HG03045 (cell line): ENCODE measurements around the gene METTL25B.

ENCODE experiments used
- ATAC-seq: cut with Tn5 transposase; IDR thresholded peaks from one replicate; pipeline ENCODE4 v1.9.1; 2021; ENCODE audit warnings: mild to moderate bottlenecking, moderate library complexity; ENCODE audit not compliant: unreplicated experiment

Gene METTL25B

GRCh38 chr1:156725683-156726280 lies 2.5 kb upstream of the METTL25B start:
- peak; percentile 30 for ATAC-seq

- no peak for ATAC-seq
Observed at GRCh38 chr1:156726549-156727226, 1.6 kb upstream of the METTL25B start.

DNA sequence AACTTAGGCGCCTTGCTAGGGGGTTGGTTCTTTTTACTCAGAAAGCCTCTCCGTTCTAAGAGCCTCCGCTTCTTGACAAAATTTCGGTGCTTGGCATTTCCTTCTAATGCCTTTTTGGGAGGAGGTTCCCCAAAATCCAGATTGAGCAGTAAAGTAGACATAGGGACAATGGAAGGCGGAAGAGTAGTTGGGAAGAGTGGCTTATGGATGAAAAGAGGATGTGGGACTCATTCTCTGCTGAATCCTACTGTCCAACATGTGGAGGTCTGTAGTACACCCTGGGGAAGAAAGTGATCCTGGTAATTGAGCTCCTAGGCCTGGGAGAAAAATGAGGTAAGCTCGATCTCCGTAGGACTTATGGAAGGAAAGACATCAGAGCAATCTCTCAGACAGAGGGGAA lies 777 bp upstream of the METTL25B start:
- ATAC-seq = no peak

DNA sequence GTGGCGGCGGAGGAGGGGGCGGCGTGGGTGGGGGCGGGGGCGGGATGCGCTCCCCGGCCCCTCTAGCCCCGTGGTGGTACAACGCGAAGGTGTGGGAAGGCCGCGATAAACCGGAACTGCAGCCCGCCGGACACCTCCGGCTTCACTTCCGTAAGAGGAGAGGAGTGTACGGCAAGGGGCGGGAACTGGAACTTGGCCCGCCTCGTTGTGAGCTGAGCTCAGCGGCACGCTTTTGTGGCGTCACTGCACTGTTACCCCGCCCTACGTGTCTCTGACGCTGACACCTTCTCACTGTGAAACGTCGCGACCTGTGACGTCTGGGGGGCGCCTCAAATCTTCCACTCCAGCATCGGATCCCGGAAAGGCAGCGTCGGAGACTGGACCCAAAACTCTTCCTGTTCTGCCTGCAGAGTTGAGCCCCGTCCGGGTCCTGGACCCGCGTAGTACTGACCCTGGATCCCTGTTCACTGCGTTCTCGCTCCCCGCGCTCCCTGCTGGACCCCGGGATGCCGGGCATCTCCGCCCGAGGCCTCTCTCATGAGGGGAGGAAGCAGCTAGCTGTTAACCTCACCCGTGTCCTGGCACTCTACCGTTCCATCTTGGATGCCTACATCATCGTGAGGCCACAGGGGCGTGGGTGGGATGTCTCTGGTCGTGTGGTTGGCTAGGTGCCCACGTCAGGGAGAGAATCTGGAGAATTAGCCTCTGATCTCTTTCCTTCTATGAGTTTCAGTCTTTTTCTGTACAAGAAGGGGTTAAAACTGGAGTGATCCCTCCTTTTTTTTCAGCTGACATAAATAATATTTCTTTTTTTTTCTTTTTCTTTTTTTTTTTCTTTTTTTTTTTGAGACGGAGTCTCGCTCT lies 562 bp downstream of the METTL25B start, which contains the start of gene ISG20L2:
ISG20L2 (minus strand) TSS at position 168 of the 864 bp plus-strand sequence. CDS start 1,114 bp downstream, outside the sequence.
- peak; percentile 89 for ATAC-seq

DNA sequence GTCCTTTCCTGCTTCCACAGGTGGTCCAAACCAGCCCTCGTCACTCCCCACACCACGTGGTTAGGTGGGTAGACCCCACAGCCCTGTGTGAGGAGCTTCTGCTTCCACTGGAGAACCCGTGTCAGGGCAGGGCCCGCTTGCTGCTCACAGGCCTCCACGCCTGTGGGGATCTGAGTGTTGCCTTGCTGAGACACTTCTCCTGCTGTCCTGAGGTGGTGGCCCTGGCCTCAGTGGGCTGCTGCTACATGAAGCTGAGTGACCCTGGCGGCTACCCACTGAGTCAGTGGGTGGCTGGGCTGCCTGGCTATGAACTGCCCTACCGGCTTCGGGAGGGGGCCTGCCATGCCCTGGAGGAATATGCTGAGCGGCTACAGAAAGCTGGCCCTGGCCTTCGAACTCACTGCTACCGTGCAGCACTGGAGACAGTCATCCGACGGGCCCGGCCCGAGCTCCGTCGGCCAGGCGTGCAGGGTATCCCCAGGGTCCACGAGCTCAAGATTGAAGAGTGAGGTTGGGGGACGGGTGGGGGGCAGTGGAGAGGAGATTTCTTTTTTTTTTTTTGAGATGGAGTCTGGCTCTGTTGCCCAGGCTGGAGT lies 5.8 kb downstream of the METTL25B start:
- ATAC-seq = no peak

- ATAC-seq = no peak
Observed at GRCh38 chr1:156738407-156738806, 10.1 kb downstream of the METTL25B start.

DNA sequence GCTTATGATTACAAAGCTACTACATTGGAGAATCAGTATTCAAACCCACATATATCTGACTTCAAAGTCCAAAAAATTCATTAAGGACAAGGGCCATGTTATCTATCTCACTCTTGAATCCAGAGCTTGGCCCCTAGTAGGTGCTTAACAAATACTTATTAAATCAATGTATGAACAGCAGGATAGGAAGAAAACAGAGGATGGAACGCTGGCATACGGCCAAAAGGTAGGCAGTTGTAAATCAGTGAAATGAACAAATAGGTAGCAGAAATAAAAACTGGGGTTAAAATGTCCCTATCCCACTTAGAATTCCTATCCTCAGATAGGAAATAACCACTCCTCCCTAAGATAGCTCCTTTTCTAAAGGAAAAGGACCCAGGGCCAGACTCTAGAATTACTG lies 10.6 kb downstream of the METTL25B start:
- no peak for ATAC-seq

- ATAC-seq = no peak
Observed at GRCh38 chr1:156740237-156740740, 12.0 kb downstream of the METTL25B start.

- ATAC-seq = peak; percentile 76
Observed at GRCh38 chr1:156740741-156741480, 12.6 kb downstream of the METTL25B start, which contains the start of gene MRPL24. TSS of gene MRPL24 (minus strand) at chr1:156741088. CDS start at chr1:156738704, 2,384 bp downstream.

DNA sequence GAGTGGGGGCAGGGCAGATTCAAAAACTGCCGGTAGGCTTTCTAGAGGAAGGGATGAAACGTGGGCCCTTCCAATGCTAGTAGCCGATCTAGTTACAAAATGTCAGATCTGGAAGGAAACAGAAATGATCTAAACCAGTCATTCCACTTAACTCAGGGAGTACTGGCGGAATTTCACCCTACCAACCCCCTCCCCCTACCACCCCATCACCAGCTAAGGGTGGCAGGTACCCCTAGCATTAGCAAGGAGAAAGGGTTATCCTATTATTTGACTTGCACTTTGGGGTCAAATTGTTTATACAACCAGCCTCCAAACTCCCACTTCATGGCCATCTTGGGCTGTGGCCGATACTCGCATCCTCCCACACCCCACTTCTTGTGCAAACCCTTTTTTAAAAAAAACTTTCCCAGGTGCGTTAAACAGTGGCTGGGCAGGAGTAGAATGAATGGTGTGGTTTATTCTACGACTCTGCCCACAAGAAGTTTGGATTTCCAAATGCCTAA lies 13.3 kb downstream of the METTL25B start:
- ATAC-seq = peak; percentile 6

- no peak for ATAC-seq
Observed at GRCh38 chr1:156742017-156742416, 13.7 kb downstream of the METTL25B start.

GRCh38 chr1:156742801-156743200 lies 14.5 kb downstream of the METTL25B start:
- ATAC-seq = no peak

- ATAC-seq = no peak
Observed at GRCh38 chr1:156743367-156744302, 15.4 kb downstream of the METTL25B start.

DNA sequence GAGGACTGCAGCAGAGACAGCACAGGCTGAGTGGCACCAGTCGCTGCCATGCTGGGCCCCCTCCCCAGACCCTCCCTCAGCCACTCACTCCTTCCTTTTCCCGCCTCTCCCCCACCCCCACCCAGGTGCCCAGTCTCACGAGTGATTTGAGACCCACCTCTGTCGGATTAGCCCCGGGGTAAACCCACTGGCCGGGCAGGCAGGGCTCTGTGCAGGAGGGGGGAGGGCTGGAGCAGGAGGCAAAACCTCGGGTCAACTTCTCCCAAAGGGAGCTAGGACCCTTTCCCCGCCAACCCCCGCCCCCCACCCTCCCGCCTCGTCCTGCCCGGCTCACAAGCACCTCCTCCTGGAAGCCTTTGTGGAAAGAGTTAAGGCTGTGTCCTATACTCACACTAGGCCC lies 16.1 kb downstream of the METTL25B start:
- no peak for ATAC-seq

DNA sequence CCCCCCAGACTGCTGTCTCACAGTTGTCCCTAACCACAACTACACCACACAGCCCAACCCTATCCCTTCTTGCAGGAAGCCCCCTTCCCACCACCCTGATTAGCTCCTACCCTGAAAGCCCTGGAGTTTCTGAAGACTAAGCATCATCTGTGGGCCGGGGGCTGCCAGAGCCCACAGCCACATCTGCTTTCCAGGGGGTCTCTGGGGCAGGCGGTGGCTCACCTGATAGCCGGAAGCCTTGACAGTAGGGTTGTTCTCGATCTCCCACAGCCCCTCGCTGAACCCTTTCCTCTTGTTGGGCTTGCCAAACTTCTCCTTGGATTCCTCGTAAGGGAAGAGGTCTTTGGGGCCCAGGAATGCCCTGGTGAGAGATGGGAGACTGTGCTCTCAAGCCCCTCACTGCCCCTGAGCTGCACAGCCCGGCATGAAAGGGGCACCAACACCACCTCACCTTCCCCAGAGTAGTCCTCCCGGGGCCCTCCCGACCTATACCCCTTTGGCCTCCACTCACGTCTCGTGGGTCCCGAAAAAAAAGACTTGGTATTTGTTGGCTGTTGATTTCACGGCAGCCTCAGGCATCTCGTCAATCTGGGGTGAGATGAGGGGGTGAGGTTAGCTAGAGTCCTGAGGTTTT lies 16.6 kb downstream of the METTL25B start:
- ATAC-seq = no peak

GRCh38 chr1:156745881-156746280 lies 17.6 kb downstream of the METTL25B start:
- ATAC-seq = no peak

DNA sequence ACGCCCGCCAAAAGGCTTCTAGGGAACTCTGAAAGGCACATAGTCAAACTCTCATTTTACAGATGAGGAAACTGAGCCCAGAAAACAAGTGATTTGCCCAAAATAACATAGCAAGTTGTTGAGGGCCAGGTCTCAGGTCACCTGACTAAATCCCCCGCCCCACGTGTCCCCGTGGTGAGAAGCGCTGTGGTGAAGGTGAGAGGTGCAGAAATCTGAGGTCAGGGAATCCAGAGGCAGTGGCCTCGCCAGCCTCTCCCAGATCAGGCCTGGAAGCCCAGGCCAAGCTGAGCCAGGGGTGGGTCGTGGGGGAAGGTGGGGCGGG lies 18.1 kb downstream of the METTL25B start:
- ATAC-seq = no peak

DNA sequence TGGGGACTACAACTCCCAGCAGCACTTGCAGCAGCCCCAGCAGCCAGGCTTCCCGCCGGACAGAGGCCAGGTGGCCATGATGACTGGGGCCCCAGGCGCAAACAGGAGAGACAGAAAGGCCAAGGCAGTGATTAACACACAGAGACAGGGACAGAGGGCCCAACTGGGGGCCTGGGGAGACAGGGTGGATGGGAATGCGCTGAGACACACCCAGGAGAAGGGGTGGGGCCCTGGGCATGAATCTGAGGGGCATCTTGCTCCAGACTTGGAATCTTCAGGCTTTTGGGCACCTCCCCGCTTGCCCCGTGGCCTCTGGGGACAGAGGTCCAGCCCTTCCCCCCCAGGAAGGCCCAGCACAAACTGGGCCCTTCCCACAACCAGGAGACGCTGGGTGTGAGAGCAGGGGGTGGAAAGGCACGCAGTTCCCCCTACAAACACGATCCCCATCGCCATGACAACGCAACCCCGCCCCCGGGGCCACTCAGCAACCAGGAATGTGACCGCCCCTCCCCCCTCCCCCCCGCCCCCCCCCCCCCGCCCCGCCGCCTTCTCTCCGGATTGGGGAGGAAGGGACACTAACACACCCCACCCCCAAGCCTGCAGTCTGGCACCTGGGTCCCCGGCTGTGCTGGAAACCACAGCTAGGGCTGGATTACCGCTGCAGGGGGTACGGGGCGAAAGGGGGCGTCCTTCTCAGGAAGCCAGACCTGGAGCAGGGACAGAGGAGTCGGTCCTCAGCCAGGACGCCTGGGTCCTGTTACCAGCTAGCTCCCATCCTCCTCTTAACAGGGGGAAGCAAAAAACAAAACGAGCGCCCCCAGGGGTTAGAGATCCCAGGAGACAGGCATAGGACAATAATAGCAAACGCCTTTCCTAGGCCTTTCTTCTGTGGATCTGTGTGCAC lies 18.7 kb downstream of the METTL25B start:
- ATAC-seq = no peak
